HT1080 (cell line): Measurements from ENCODE around the gene PCDHB1. TPM values are rescaled to one million over a fixed set of nuclear protein-coding genes. Genes with fewer than 3 reads are reported as not detected.
"Not testable (repeated sequence)": the region's sequence is repeated elsewhere in the genome, so short reads cannot be mapped to it uniquely, and the experiment has no call there.

Source experiments
- DNase-seq: peaks from one replicate; pipeline ENCODE4 v3.0.0-alpha.2; 2015; ENCODE audit warnings: low read depth
- total RNA-seq: library from RNA; depleted of rRNA; stranded (reverse); fragments of >200 nt; shearing (Covaris generic); gene quantifications from 2 replicates; pipeline ENCODE4 v1.2.3, GENCODE V29; 2014; rRNA removed

Gene PCDHB1
- total RNA-seq, 1 experiment from 2014 or later: not detected

DNA sequence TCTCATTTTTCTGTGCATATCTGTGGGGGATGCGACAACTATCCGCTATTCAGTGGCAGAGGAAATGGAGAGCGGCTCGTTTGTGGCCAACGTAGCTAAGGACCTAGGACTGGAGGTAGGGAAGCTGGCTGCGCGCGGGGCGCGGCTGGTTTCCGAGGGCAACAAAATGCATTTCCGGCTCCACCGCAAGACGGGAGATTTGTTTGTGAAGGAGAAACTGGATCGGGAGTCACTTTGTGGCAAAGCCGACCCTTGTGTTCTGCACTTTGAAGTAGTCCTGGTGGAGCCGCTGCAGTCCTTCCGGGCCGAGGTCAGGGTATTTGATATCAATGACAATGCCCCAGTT lies 320 bp downstream of the PCDHB1 start:
- DNase-seq: no peak

GRCh38 chr5:141077826-141078225 lies 26.7 kb downstream of the PCDHB1 start:
- no peak for DNase-seq

DNA sequence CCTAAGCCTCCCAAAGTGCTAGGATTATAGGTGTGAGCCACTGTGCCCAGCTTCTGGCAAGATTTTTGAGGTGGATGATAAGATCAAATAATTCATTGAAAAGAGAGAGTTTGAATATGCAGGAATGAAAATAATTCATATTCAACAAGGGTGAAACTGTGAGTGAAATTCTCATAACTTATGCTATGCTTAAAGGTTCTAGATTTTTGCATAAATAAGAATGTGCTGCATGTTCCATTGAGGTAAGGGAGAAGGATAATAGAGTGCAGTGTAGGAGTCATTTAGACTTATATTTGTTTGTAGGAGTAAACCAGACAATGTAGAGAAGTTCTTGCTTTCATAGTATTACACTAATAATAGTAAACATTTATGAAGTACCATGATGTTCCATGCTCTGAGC lies 31.1 kb downstream of the PCDHB1 start:
- no peak for DNase-seq

DNA sequence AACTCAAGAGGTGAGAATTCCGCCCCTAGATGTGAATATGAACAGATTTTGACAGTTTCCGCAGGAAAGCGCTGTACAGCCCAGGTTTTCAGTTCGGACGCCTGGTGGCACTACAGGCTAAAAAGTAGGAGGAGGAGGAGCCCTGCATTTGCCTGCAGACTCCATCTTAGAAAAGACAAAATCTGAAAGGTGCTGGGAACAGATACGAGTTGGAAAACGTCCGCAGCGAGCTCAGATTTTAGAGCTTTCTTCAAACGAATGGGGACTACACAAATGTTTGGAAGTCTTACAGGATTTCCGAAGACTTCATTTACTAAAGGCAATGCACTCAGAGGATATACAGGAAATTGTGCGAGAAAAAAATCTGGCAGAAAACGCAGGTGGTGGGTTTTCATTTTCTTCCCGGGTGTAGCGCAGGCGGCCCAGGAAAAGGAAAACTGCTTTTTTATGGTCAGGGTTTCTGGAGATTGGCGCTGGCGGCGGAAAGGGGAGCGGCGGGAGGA lies 33.4 kb downstream of the PCDHB1 start:
- DNase-seq: peak; percentile 56

- DNase-seq: peak; percentile 24
These were observed 43.5 kb downstream of the PCDHB1 start, which contains the start of gene PCDHB2 for GRCh38 chr5:141094481-141095262. Gene PCDHB2 (plus strand): TSS chr5:141094615. CDS start chr5:141094791, 176 bp downstream.

GRCh38 chr5:141095263-141095641 lies 44.1 kb downstream of the PCDHB1 start:
- DNase-seq: no peak

DNA sequence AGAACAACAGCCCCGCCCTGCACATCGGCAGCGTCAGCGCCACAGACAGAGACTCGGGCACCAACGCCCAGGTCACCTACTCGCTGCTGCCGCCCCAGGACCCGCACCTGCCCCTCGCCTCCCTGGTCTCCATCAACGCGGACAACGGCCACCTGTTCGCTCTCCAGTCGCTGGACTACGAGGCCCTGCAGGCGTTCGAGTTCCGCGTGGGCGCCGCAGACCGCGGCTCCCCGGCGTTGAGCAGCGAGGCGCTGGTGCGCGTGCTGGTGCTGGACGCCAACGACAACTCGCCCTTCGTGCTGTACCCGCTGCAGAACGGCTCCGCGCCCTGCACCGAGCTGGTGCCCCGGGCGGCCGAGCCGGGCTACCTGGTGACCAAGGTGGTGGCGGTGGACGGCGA lies 45.0 kb downstream of the PCDHB1 start:
- not testable (repeated sequence) for DNase-seq

- not testable (repeated sequence) for DNase-seq
These were observed 45.4 kb downstream of the PCDHB1 start for GRCh38 chr5:141096586-141096985.

DNA sequence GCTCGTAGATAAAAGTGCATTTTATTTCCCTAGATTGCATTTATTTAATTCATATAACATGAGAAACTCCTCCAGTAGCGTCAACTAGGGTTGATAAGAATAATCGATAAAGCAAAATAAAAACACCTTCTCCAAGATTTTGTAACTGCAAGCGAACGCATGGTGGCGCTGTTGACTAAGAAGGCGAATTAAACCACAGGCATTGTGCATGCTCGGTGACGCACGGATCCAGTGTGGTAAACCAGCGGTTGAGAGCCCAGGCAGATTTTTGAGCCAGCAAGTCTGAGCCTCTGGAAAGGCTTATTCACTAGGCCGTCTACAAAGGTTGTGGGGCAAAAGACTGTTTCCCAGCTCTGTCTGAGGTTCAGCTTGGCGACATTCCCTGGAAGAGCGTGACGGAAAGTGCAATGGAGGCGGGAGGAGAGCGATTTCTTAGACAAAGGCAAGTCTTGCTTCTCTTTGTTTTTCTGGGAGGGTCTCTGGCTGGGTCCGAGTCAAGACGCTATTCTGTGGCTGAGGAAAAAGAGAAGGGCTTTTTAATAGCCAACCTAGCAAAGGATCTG lies 49.1 kb downstream of the PCDHB1 start, which contains the start of gene PCDHB3:
Gene PCDHB3, plus strand, starts transcription at position 231 of the 563 bp plus-strand sequence. Its CDS starts 177 bp downstream, at position 408.
- DNase-seq: peak; percentile 35

DNA sequence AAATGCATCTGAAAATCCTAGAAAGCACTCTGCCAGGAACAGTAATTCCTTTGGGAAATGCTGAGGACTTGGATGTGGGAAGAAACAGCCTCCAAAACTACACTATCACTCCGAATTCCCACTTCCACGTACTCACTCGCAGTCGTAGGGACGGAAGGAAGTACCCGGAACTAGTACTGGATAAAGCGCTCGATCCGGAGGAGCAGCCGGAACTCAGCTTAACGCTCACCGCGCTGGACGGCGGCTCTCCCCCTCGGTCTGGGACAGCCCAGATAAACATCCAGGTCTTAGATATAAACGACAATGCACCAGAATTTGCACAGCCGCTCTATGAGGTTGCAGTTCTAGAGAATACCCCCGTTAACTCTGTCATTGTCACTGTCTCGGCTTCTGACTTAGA lies 49.9 kb downstream of the PCDHB1 start:
- no peak for DNase-seq

- DNase-seq: not testable (repeated sequence)
These were observed 50.9 kb downstream of the PCDHB1 start for GRCh38 chr5:141102070-141102469.

GRCh38 chr5:141102471-141102870 lies 51.3 kb downstream of the PCDHB1 start:
- not testable (repeated sequence) for DNase-seq

- no peak for DNase-seq
These were observed 54.2 kb downstream of the PCDHB1 start for GRCh38 chr5:141105350-141105749.

Other genes starting within 250 kb of the PCDHB1 start
- 0.06 and 0.07 TPM in 2 replicates for gene PCDHA4, start 244.3 kb upstream of the PCDHB1 start, total RNA-seq
- gene PCDHA5, start 229.8 kb upstream of the PCDHB1 start, total RNA-seq: not detected in 2 replicates
- 0.03 and 0.10 TPM in 2 replicates for gene PCDHA6, start 223.4 kb upstream of the PCDHB1 start, total RNA-seq
- gene PCDHA7, start 217.1 kb upstream of the PCDHB1 start, total RNA-seq: not detected in 2 replicates
- not detected in 2 replicates for gene PCDHA8, start 210.2 kb upstream of the PCDHB1 start, total RNA-seq
- not detected in 2 replicates for gene PCDHA9, start 203.0 kb upstream of the PCDHB1 start, total RNA-seq
- not detected in 2 replicates for gene PCDHA10, start 195.5 kb upstream of the PCDHB1 start, total RNA-seq
- not detected in 2 replicates for gene PCDHA11, start 182.4 kb upstream of the PCDHB1 start, total RNA-seq
- gene PCDHA12, start 176.1 kb upstream of the PCDHB1 start, total RNA-seq: not detected in 2 replicates
- not detected in 2 replicates for gene PCDHA13, start 169.2 kb upstream of the PCDHB1 start, total RNA-seq
- gene PCDHAC1, start 125.1 kb upstream of the PCDHB1 start, total RNA-seq: not detected in 2 replicates
- not detected in 2 replicates for gene PCDHAC2, start 84.9 kb upstream of the PCDHB1 start, total RNA-seq
- gene PCDHB2, start 43.2 kb downstream of the PCDHB1 start, total RNA-seq: 0.37 and 0.43 TPM in 2 replicates
- gene PCDHB3, start 49.1 kb downstream of the PCDHB1 start, total RNA-seq: 0.03 TPM in 1 of 2 replicates, not detected in the other
- gene PCDHB4, start 70.4 kb downstream of the PCDHB1 start, total RNA-seq: not detected in 2 replicates
- 0.10 and 0.90 TPM in 2 replicates for gene PCDHB5, start 83.8 kb downstream of the PCDHB1 start, total RNA-seq
- gene PCDHB6, start 98.7 kb downstream of the PCDHB1 start, total RNA-seq: 0.13 and 0.27 TPM in 2 replicates
- 0.05 TPM in 1 of 2 replicates, not detected in the other for gene PCDHB7, start 121.3 kb downstream of the PCDHB1 start, total RNA-seq
- gene PCDHB8, start 126.4 kb downstream of the PCDHB1 start, total RNA-seq: not detected in 2 replicates
- 0.03 TPM in 1 of 2 replicates, not detected in the other for gene PCDHB16, start 131.0 kb downstream of the PCDHB1 start, total RNA-seq
- 0.40 TPM in 1 of 2 replicates, not detected in the other for gene PCDHB9, start 135.8 kb downstream of the PCDHB1 start, total RNA-seq
- gene PCDHB10, start 141.0 kb downstream of the PCDHB1 start, total RNA-seq: 0.11 TPM in 1 of 2 replicates, not detected in the other
- not detected in 2 replicates for gene PCDHB11, start 148.3 kb downstream of the PCDHB1 start, total RNA-seq
- gene PCDHB12, start 157.3 kb downstream of the PCDHB1 start, total RNA-seq: not detected in 2 replicates
- gene PCDHB13, start 162.5 kb downstream of the PCDHB1 start, total RNA-seq: 0.06 TPM in 1 of 2 replicates, not detected in the other
- gene PCDHB14, start 172.0 kb downstream of the PCDHB1 start, total RNA-seq: 0.03 and 0.08 TPM in 2 replicates
- gene PCDHB15, start 194.0 kb downstream of the PCDHB1 start, total RNA-seq: 0.03 and 0.10 TPM in 2 replicates